Measurements from ENCODE around the gene CACNA2D3. TPM values are rescaled to one million over a fixed set of nuclear protein-coding genes. Genes with fewer than 3 reads are reported as not detected.

Gene CACNA2D3
- polyA plus RNA-seq, 3 donors = 8.3 to 21.5 (median 10.4) TPM

DNA sequence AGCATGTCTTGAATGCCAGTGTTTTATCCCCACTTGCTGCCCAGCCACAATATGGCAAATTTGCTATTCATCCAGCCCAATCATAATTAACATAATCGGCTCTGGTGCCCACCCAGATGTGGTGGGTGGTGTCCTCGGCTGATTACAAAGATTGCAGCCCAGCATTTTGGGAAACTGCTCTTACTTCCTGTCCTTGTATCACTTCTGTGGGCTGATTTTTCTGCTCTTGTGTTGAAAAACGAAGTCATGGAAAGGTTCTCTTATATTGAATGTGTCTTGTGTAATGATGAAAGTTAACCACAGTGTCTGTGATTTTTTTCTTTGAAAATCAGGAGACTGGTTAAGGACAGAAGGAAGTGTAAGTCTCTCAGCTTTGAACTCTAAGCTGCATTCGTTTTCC lies 141.7 kb downstream of the CACNA2D3 start:
- Mint-ChIP-seq H3K27me3 (ENCODE audit: low read depth in 3 of 3) (peaks cover 7 to 25% (median 25%) of the 10 kb centered on the region in 3 donors), H3K4me3 (no peak overlapping the region), H3K27ac (no peak overlapping the region), H3K36me3 (no peaks in the 10 kb centered on the region), H3K4me1 (peaks cover 24% of the 10 kb centered on the region), H3K9me3 (peaks cover 2 to 9% (median 6%) of the 10 kb centered on the region in 7 donors)
- Histone ChIP-seq H2AFZ (ENCODE audit: insufficient read depth, low read depth, low read length, poor library complexity, severe bottlenecking) (no peak overlapping the region), H3K27me3 (ENCODE audit: control insufficient read depth in 2 of 2, insufficient read depth in 2 of 2, low read length in 2 of 2) (peaks cover 2 to 8% of the 10 kb centered on the region in 2 donors), H3K36me3 (replicated peaks in 1 of 2; ENCODE audit: control insufficient read depth in 1 of 2, insufficient read depth in 2 of 2, low read length in 2 of 2) (no peaks in the 10 kb centered on the region), H3K9ac (ENCODE audit: insufficient read depth, low read length, poor library complexity, severe bottlenecking) (no peak overlapping the region), H3K4me2 (replicated peaks; ENCODE audit: extremely low read depth, low read length, poor library complexity, severe bottlenecking) (no peak overlapping the region), H3K9me3 (replicated peaks in 1 of 2; ENCODE audit: control insufficient read depth in 1 of 2, insufficient read depth in 1 of 2, low read length in 2 of 2) (peaks cover 0 to 2% of the 10 kb centered on the region in 2 donors), H3K79me2 (ENCODE audit: insufficient read depth, low read length) (no peaks in the 10 kb centered on the region), H3K4me1 (ENCODE audit: control insufficient read depth in 1 of 2, insufficient read depth in 2 of 2, low read length in 2 of 2) (peaks cover 12 to 18% of the 10 kb centered on the region in 2 donors), H3K4me3 (replicated peaks in 1 of 3; ENCODE audit: low read depth in 2 of 3, low read length in 3 of 3) (no peak overlapping the region), H3K27ac (ENCODE audit: low read depth in 1 of 2, low read length in 2 of 2) (no peak overlapping the region), H4K20me1 (ENCODE audit: insufficient read depth, low read length) (no peaks in the 10 kb centered on the region)
- 0% methylated on average over 1 of the region's 4 CpGs for WGBS (ENCODE audit: insufficient coverage)
- TF ChIP-seq, protein P1, sequence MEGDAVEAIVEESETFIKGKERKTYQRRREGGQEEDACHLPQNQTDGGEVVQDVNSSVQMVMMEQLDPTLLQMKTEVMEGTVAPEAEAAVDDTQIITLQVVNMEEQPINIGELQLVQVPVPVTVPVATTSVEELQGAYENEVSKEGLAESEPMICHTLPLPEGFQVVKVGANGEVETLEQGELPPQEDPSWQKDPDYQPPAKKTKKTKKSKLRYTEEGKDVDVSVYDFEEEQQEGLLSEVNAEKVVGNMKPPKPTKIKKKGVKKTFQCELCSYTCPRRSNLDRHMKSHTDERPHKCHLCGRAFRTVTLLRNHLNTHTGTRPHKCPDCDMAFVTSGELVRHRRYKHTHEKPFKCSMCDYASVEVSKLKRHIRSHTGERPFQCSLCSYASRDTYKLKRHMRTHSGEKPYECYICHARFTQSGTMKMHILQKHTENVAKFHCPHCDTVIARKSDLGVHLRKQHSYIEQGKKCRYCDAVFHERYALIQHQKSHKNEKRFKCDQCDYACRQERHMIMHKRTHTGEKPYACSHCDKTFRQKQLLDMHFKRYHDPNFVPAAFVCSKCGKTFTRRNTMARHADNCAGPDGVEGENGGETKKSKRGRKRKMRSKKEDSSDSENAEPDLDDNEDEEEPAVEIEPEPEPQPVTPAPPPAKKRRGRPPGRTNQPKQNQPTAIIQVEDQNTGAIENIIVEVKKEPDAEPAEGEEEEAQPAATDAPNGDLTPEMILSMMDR (IDR thresholded peaks at IDR 0.05) = no peak
- no peak for DNase-seq
- intact Hi-C loops (cut with micrococcal nuclease) = no loop called here

DNA sequence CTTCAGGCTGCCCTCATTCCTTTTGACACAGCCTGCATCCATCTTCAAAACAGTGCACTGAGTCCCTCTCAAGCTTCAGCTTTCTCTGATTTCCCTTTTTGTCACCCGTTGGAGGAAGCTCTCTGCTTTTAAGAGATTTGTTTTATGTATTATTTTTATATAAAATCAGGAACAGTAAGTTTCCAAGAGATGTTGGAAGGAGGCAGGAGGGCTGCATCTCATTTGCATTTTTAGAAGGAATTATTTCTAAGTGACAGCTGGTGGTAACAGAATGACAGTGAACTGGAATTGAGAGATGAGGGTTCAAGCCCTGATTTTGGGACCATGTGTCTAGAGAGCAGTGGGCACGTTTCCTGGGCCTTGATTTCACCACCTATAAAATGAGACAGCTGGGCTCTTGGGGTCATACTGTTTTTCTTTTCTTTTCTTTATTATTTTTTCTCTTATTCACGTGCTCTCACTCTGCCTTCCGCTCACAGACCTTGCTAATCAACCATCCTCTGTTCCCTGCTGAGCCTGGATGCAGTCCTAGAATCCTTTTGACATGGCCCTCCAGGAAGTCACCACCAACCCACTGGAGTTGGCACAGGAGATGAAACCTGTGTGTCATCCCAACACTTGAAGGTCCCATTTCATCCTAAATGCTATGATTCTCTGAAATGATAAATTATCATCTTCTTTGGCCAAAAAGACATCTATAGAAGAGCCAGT lies 148.6 kb downstream of the CACNA2D3 start:
- H3K4me1 Mint-ChIP-seq = no peaks in the 10 kb centered on the region
- no peaks in the 10 kb centered on the region for H3K36me3 Mint-ChIP-seq
- Histone ChIP-seq H2AFZ (ENCODE audit: insufficient read depth, low read depth, low read length, poor library complexity, severe bottlenecking) (no peak overlapping the region), H3K9me3 (replicated peaks in 1 of 2; ENCODE audit: control insufficient read depth in 1 of 2, insufficient read depth in 1 of 2, low read length in 2 of 2) (no peaks in the 10 kb centered on the region), H3K4me1 (ENCODE audit: control insufficient read depth in 1 of 2, insufficient read depth in 2 of 2, low read length in 2 of 2) (no peaks in the 10 kb centered on the region), H3K4me2 (replicated peaks; ENCODE audit: extremely low read depth, low read length, poor library complexity, severe bottlenecking) (no peak overlapping the region), H3K9ac (ENCODE audit: insufficient read depth, low read length, poor library complexity, severe bottlenecking) (no peak overlapping the region), H3K4me3 (replicated peaks in 1 of 3; ENCODE audit: low read depth in 2 of 3, low read length in 3 of 3) (no peak overlapping the region), H4K20me1 (ENCODE audit: insufficient read depth, low read length) (no peaks in the 10 kb centered on the region), H3K79me2 (ENCODE audit: insufficient read depth, low read length) (no peaks in the 10 kb centered on the region), H3K36me3 (replicated peaks in 1 of 2; ENCODE audit: control insufficient read depth in 1 of 2, insufficient read depth in 2 of 2, low read length in 2 of 2) (no peaks in the 10 kb centered on the region), H3K27ac (ENCODE audit: low read depth in 1 of 2, low read length in 2 of 2) (no peak overlapping the region), H3K27me3 (ENCODE audit: control insufficient read depth in 2 of 2, insufficient read depth in 2 of 2, low read length in 2 of 2) (peaks cover 0 to 4% of the 10 kb centered on the region in 2 donors)
- H3K9me3 Mint-ChIP-seq = peaks cover 0 to 2% (median 0%) of the 10 kb centered on the region in 7 donors
- intact Hi-C loops (cut with micrococcal nuclease) = no loop called here
- no peak for DNase-seq
- TF ChIP-seq, protein P1 (IDR thresholded peaks at IDR 0.05) = no peak
- no peak overlapping the region for H3K27ac Mint-ChIP-seq
- peaks cover 4 to 24% (median 21%) of the 10 kb centered on the region in 3 donors for H3K27me3 Mint-ChIP-seq (ENCODE audit: low read depth in 3 of 3)
- H3K4me3 Mint-ChIP-seq = no peak overlapping the region
- WGBS (ENCODE audit: insufficient coverage) = 57% methylated on average over 1 of the region's 4 CpGs

Measured in CD14-positive monocyte (primary cell).